BJ (cell line): Measurements from ENCODE around the gene GADD45B. TPM values are rescaled to one million over a fixed set of nuclear protein-coding genes. Genes with fewer than 3 reads are reported as not detected.
"Not testable (repeated sequence)": the region's sequence is repeated elsewhere in the genome, so short reads cannot be mapped to it uniquely, and the experiment has no call there.

Experiments
- CTCF ChIA-PET: fragments of 350-600 bp; formaldehyde crosslinking; extraction: SDS; loops from one replicate; lab custom pipeline; 2021; ENCODE audit warnings: antibody characterized with exemption, inconsistent platforms; lab: Yijun Ruan, JAX
- POLR2A ChIA-PET: fragments of 300-600 bp; sonication (Branson Sonifier 250); formaldehyde crosslinking; extraction: SDS; loops from one replicate; lab custom pipeline; 2021; ENCODE audit warnings: antibody characterized with exemption; lab: Charles Lee
- DNase-seq: peaks from one replicate; pipeline ENCODE4 v3.0.0-alpha.2; 2011; ENCODE audit warnings: low read depth
- H3K27me3 ChIP-seq: 2 replicates; pipeline ENCODE4 v1.6.0; 2011; ENCODE audit warnings: low read length; ENCODE audit not compliant: control insufficient read depth, insufficient read depth
- H3K36me3 ChIP-seq: 2 replicates; pipeline ENCODE4 v1.5.1; 2011; ENCODE audit warnings: low read length; ENCODE audit not compliant: control insufficient read depth, insufficient read depth
- H3K4me3 ChIP-seq: 2 replicates; pipeline ENCODE4 v1.5.1; 2011; ENCODE audit warnings: low read depth, mild to moderate bottlenecking, control low read depth, low read length
- CTCF ChIP-seq: IDR thresholded peaks from 2 replicates; pipeline ENCODE4 v1.5.1; 2011; ENCODE audit warnings: low read depth, mild to moderate bottlenecking, control low read depth, inconsistent platforms, low read length, moderate library complexity; ENCODE audit not compliant: insufficient read depth
- polyA plus RNA-seq: library from polyadenylated mRNA; depleted of rRNA; stranded (reverse); fragments of >200 nt; gene quantifications from 2 replicates; pipeline ENCODE4 v1.2.3, GENCODE V29; 2011

Gene GADD45B
- polyA plus RNA-seq, 1 experiment, result 69.8 TPM

GRCh38 chr19:2462635-2463421, 13.1 kb upstream of the GADD45B start:
- H3K36me3 ChIP-seq, result no peaks in the 10 kb centered on the region
- CTCF ChIA-PET, result interaction anchor here (0.6 to 2.9 kb wide), 9 partner anchors 11 to 152 kb away, joined by 3 to 18 read pairs (median 4); no protein-coding TSS in a partner anchor

GRCh38 chr19:2463694-2464093, 12.2 kb upstream of the GADD45B start:
- DNase-seq, H3K4me3 ChIP-seq, H3K36me3 ChIP-seq, H3K27me3 ChIP-seq: not testable (repeated sequence)
- CTCF ChIA-PET, result interaction anchor here (0.6 to 2.9 kb wide), 9 partner anchors 10 to 151 kb away, joined by 3 to 18 read pairs (median 4); no protein-coding TSS in a partner anchor
- POLR2A ChIA-PET, result interaction anchor here (0.6 to 1.9 kb wide), 4 partner anchors 12 to 320 kb away, joined by 3 to 9 read pairs (median 6); partner anchors contain the start of gene GADD45B

More at GRCh38 chr19:2462635-2463421, 13.1 kb upstream of the GADD45B start:
- H3K4me3 ChIP-seq, result peak overlapping the region; percentile 48
- no peak for TF ChIP-seq CTCF
- H3K27me3 ChIP-seq, result no peaks in the 10 kb centered on the region
- peak; percentile 57 for DNase-seq
- POLR2A ChIA-PET, result interaction anchor here (0.6 to 1.9 kb wide), 5 partner anchors 13 to 321 kb away, joined by 3 to 9 read pairs (median 4); partner anchors contain the start of gene GADD45B

GRCh38 chr19:2464389-2464788, 11.5 kb upstream of the GADD45B start:
- ChIA-PET CTCF (interaction anchor here (0.6 to 2.9 kb wide), 5 partner anchors 9 to 173 kb away, joined by 4 to 18 read pairs (median 7); no protein-coding TSS in a partner anchor), POLR2A (interaction anchor here (1.1 to 1.9 kb wide), 2 partner anchors 11 kb away, joined by 4 to 9 read pairs; partner anchors contain the start of gene GADD45B)
- Histone ChIP-seq H3K27me3 (no peaks in the 10 kb centered on the region), H3K4me3 (no peak overlapping the region), H3K36me3 (no peaks in the 10 kb centered on the region)
- no peak for DNase-seq
- TF ChIP-seq CTCF, result no peak

GRCh38 chr19:2468596-2468995, 7.3 kb upstream of the GADD45B start:
- Histone ChIP-seq H3K4me3 (no peak overlapping the region), H3K36me3 (no peaks in the 10 kb centered on the region), H3K27me3 (no peaks in the 10 kb centered on the region)
- POLR2A ChIA-PET, result no interaction called here
- no peak for DNase-seq
- TF ChIP-seq CTCF, result no peak
- CTCF ChIA-PET, result interaction anchor here (1.4 to 2.3 kb wide), 2 partner anchors 143 to 168 kb away, joined by 7 to 10 read pairs; no protein-coding TSS in a partner anchor

GRCh38 chr19:2469102-2469914, 6.6 kb upstream of the GADD45B start:
- no peak for TF ChIP-seq CTCF
- no peaks in the 10 kb centered on the region for H3K36me3 ChIP-seq
- no peak overlapping the region for H3K4me3 ChIP-seq
- ChIA-PET POLR2A (no interaction called here), CTCF (interaction anchor here (1.4 to 2.5 kb wide), 4 partner anchors 110 to 167 kb away, joined by 4 to 13 read pairs (median 8); no protein-coding TSS in a partner anchor)
- no peak for DNase-seq
- no peaks in the 10 kb centered on the region for H3K27me3 ChIP-seq

- CTCF ChIA-PET, result interaction anchor here (1.4 to 2.5 kb wide), 3 partner anchors 109 to 144 kb away, joined by 4 to 13 read pairs (median 10); no protein-coding TSS in a partner anchor
- H3K36me3 ChIP-seq, POLR2A ChIA-PET: not testable (repeated sequence)
Observed at GRCh38 chr19:2469915-2470200, 6.1 kb upstream of the GADD45B start.

More at GRCh38 chr19:2469915-2470200, 6.1 kb upstream of the GADD45B start:
- not testable (repeated sequence) for DNase-seq, H3K27me3 ChIP-seq, H3K4me3 ChIP-seq
